HG02678 (cell line): Measurements from ENCODE around the gene MXI1.
A peak's percentile ranks its signal among the peaks of the same experiment; 100 is the strongest.

ENCODE experiments used
- ATAC-seq: cut with Tn5 transposase; IDR thresholded peaks from one replicate; pipeline ENCODE4 v1.9.1; 2021; ENCODE audit warnings: mild to moderate bottlenecking, moderate library complexity; ENCODE audit not compliant: unreplicated experiment

Gene MXI1

DNA sequence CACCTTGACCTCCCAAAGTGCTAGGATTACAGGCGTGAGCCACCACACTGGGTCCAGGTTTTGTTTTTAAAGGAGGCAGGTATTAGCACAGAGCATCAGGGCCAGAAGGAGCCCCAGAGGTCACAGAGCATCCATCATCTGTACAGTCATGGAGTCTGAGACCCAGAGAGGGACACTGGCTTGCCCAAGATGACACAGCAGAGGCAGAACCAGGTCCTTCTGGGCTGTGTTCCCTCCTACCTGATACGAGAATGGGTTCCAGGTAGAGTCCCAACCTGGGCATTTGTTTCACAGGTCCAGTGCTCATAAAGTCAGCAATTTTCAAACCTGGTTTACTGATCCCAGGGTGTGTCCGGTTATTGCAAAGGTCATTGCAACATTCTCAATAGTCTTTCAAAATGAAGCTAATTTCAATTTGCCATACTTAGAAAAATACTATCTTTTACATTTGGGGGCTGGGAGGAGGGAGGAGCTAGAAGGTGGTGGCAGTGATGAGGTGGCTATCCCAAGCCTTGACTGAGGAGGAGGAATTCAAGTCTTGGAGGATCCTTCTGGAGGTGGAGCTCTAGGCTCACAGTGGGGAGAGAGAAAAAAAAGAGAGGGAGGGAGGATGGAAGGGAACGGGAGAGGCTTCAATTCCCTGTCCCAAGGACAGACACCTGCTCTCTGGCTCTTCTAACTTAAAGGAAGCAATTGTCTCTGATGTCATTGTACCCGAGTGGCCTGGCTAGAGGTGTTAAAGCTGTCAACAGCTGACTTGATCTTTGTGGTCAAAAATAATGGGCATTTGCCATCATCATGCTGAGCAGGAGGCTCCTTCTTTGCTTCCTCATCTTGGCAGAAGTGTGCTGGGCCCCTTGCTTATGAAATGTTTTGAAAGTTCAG lies 8.1 kb downstream of the MXI1 start:
- ATAC-seq: no peak

DNA sequence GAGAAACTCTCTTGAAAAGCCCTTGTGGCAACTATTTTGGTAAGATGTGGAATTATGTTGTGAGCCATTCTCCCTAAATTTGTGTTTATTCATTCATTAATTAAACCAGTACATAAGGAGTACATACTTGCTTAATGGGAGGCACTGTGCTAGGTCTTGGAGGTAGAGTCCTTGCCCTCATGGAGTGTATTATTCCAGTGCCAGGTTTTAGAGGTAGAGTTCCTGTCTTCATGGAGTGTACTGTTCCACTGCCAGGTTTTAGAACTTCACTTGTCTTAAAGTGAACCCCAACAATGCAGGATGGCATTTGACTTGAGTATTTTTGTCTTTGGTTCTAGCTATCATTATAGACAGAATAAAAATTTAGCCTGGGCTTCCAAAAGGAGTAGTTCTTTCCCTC lies 8.8 kb downstream of the MXI1 start:
- ATAC-seq: no peak

DNA sequence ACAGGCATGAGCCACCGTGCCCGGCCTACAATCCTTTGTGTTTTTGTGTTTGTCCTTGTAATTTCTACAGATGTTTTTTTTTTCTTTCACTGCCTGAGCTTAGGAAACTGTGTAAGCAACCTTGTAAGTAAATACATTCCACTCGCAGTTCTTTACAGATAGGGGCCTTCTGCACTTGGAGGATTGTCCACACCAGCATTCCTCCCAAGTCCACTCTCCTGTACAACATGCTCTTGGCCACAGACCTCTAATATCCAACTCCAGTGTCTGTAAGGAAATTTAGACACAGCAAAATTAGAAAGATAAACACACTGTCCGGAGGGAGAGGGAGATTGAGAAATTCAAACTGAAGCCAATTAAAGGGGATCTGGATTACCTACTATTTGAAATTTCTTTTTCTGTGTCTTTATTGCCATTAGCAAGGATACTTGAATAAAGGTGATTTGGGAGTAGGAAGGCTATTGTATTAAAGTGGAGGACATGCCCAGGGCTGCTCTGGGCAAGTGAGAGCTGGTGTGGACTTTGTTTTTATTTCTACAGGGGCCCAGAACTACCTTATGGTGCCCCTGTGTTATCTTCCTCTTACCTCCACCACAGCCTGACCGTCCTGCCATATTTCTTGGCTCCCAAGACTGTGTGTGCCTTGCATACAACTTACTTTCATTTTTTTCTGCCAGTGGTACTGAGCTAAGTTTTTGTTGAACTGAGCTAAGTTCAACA lies 9.7 kb downstream of the MXI1 start:
- ATAC-seq: no peak

DNA sequence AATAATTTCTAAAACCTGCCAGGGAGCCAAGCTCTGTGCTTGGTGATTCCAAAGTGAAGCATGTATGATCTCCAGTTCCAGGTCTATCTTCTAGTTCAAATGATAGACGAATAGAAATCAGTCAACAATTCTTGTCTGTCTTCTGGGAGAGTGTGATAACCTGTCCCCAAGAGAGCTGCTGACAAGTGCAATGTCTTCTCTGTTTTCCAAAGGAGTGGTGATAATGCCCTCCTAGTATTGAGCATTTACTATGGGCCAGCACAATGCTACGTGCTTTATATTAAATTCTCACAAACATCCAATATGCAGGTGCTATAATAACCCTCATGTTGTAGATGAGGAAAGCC lies 10.2 kb downstream of the MXI1 start:
- no peak for ATAC-seq

DNA sequence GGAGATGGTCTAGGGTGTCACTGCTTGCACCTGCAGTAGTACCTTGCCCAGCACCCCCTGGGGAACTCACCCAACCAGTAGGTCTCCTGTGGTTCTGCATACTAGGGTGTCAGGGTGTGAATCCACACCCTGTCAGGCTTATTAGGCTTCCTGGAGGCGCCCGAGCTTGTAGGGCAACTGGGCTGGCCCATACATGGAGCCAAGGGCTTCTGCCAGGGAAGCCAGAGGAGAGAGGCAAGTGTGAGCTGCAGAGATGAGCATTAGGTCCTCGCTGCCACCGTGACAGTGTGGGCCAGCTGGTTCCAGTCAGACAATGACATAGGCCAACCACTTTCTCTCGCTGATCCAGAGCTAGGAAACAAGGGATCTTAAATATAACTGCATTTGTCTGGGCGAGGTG lies 11.2 kb downstream of the MXI1 start:
- ATAC-seq: no peak

DNA sequence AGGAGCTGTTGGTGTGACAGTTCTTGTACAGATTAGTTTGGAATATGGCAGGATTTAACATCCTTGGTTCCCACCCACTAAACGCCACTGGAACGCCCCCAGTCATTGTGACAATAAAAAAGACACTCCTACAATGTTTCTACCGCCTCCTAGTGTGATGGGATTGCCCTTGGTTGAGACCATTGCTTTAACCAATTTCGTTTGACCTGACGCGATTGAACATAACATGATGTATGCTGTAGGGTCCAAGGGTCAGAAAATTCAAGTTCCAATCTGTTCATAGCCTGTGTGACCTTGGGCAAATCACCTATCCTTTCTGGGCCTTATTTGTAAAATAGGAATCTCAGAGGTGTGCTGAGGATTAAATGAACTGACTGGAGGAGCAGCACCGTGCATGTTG lies 12.5 kb downstream of the MXI1 start:
- ATAC-seq: no peak

DNA sequence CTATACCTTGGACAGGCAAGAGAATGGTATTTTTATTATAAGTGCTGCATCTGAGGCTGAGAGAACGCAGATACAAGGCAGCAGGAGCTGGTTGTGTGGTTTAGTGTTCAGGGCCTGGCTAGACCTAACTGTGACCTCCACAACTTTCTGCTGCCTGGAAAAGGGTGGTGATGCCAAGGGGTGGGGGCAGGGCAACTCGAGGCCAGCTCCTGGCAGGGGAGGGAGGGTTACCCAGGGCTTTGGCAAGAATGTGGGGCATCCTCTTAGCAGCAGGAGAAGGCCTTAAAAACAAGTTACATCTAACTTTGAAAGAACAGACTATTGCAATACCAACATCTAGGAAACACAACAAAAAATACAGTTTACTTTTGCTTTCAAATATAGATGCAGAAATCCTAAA lies 13.0 kb downstream of the MXI1 start:
- ATAC-seq: no peak

DNA sequence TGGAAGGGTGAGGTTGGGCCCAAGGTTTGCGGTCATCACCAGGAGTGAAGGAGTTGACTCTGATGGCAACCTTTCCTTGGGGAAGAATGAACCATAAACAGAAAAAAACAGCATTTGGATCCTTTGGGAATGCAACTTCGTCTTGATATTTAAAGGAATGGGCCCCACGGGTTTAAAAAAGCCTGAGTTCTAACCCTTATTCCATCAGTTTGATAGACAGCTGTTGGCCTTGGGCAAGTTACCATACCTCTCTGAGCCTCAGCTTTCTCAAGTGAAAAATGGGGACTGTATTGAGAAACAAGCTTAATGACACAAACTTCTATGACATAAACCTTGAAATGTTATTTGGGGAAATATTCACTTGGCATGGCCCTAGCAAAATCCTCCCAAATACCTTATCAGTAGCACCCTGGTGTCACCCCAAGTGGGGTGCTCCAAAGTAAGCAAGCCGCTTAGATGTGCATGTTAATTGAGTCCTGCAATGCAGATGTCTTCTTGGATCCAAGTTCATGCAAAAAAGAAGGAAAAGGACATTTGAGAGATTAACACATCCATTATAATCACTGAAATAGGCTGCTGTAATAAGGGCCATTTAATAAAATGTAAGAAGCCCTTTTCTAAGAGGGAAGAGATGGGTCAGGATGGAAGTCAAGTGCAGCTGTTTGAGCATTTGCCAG lies 13.8 kb downstream of the MXI1 start:
- ATAC-seq: no peak

DNA sequence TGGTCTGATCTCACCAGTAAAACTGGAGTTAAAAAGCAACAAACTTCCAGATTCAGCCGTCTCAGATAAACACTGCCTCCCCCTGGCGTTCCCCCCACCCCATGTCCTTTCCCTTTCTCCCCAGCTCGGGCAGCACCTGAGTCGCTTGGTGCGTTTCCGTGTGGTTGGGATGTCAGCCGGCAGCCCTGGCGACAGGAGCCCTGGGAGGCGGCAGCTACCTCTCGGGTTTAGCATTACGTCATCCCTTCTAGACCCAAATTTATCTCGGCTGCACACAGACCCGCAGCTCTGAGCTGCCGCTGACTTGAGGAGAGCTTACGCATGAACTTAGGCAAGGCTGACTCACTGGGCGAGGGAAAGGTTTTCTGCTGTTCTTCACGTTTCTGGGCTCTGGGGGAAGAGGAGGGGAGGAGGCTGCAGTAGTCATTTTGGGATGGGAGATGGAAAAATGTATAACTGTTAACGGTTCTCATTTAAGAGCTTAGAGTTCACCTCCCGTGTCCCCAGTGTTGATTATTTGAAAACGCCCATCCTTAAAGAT lies 14.4 kb downstream of the MXI1 start:
- peak; percentile 42 for ATAC-seq

DNA sequence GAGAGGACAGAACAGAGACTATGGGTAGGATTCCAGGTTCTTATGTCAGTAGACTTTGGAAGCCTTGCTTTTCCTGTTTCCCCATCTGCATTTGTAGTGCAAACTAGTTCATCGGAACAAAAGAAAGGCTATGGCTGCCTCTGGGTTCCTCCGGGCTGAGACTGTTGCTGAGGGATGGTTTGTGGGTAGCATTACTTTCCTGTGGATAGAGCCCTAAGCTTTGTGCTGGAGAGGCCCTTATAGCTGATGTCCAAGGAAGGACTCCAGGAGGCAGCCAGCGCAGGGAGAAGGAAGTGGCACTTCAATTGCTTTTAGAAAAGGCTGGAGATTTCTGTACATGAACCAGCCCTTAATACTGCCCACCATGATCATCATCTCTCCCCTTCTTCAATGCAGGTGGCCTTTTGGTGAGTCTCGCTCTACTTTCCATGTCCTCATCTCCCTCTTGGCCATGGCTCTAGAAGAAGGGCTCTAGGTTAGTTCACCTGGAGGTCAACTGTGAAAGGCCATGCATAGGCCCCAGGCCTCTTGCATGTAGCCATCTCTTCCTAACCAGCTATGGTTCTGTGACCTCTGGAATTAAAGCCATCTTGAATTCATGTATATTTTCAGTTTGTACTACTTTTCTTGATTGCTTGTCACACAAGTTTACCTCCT lies 15.4 kb downstream of the MXI1 start:
- no peak for ATAC-seq

DNA sequence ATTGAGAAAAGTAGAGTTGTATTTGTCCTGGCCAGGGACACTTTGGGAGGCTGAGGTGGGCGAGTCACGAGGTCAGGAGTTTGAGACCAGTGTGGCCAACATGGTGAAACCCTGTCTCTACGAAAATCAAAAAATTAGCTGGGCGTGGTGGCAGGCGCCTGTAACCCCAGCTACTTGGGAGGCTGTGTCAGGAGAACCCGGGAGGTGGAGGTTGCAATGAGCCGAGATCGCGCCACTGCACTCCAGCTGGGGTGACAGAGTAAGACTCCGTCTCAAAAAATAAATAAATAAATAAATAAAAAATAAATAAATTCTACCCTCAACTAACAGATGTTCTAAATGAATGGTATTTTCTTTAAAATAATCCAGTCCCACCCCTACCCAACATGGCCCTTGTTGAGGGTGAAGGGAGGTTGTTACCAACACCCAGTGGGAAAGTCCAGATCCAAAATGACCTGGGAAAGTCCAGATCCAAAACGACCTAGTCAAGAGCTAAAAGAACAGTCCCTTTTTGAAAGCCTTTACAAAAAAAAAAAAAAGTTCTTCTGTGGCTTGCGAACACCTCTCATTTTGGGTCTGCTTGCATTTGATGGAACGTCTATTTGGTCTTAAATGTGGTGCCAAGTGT lies 16.0 kb downstream of the MXI1 start:
- ATAC-seq: no peak

DNA sequence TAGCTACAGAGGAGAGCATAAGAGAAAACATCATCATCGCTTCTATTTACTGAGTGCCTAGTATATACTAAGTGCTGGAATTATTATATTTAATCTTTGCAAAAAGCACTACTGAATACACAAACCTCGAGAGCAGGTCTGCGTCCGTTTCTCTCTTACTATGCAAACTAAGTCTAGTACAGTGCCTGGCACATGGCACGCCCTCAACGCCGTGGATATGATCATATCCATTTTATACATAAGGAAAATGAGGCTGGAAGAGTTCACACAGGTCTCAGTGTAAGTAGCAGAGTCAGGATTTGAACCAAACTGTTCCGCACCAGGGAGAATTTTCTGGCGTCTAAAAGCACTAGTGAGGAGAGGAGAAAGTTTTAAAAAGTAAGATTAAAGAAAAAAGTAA lies 17.6 kb downstream of the MXI1 start:
- ATAC-seq: no peak

DNA sequence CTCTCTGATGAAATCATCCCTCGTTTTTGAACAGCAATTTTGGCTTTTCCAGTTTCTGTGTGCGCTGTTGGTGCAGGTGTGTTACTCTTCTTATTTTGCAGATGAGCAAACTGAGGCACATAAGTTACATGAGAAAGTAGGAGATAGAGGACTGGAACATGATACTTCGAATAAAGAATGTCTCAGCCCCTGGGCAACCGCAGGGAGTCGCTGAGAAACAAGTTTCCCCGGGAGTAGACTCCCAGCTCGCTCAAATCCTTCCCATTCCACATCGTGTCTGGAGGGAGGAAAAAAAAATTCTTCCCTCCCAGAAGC lies 18.0 kb downstream of the MXI1 start:
- peak; percentile 2 for ATAC-seq

DNA sequence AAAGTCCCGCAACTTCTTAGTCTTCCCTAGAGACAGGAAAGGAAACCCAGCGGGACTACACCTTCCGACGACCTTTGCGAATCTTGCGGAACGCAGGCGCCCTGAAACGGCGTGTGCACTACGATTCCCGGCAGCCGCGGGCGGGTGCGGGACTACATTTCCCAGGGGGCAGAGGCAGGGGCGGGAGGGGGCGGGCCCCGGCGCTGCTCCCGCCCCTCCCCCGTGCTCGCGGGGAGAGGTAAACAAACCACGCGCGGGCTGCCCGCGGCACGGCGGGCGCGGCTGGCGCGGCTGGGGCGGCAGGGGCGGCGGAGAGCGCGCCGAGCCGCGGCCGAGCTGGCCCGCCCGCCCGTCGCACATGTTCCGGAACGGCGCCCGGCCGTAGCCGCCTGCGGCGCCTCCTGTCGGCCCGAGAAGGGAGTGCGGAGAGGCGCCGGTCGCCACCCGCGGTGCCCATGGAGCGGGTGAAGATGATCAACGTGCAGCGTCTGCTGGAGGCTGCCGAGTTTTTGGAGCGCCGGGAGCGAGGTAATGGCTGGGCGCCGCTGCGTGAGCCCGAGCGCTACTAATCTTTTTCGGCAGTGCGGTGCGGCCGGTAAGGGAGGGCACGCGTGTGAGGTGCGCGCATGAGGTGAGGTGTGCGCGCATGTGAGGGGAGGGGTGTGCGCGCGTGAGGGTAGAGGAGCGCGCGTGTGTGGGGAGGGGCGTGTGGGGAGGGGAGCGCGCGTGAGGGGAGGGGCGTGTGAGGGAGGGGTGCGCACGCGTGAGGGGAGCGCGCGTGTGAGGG lies 18.5 kb downstream of the MXI1 start:
- ATAC-seq: peak; percentile 77

DNA sequence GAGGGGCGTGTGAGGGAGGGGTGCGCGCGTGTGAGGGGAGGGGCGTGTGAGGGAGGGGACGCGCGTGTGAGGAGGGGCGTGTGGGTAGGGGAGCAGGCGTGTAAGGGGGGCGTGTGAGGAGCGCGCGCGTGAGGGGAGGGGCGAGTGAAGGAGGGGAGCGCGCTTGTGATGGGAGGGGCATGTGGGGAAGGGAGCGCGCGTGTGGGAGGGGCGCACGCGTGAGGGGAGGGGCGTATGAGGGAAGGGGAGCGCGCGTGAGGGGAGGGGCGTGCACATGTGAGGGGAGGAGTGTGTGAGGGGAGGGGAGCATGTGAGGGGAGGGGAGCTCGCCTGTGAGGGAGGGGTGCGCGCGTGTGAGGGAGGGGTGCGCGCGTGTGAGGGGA lies 19.1 kb downstream of the MXI1 start:
- no peak for ATAC-seq

DNA sequence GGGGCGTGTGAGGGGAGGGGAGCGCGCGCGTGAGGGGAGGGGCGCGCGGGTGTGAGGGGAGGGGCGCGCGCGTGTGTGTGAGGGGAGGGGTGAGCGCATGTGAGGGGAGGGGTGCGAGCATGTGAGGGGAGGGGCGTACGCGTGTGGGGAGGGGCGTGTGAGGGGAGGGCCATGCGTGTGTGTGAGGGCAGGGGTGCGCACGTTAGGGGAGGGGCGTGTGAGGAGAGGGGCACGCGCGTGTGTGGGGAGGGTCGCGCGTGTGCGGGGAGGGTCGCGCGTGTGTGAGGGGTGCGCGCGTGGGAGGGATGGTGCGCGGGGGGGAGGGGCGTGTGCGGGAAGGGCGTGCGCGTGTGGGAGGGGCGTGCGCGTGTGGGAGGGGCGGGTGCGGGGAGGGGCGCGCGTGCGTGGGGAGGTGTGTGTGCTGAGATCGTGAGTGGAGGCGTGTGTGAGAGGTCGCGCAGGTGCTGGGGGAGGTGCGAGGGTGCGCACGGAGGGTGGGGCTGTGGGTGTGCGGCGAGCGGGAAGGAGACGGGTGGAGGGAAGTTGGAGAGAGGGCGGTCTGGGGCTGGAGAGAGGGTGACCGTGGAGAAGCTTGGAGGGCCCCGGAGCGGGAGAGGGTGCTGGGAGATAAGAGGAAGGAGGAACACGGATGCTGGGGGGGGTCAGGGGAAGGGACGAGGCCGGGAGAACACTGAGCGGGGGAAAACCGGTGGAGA lies 19.7 kb downstream of the MXI1 start:
- ATAC-seq: peak; percentile 21

DNA sequence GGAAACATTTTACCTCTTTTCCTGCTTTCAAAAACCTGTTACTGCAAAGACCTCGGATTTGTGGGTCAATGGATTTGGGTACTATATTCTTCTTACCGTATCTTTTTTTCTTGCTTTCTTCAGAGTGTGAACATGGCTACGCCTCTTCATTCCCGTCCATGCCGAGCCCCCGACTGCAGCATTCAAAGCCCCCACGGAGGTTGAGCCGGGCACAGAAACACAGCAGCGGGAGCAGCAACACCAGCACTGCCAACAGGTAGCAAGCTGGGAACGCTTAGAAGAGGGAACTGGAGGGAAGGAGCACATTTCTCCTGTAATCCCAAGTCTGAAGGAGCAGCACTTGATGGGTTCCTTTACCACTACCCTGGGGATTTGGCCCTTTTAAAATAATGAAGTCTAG lies 20.7 kb downstream of the MXI1 start:
- no peak for ATAC-seq

DNA sequence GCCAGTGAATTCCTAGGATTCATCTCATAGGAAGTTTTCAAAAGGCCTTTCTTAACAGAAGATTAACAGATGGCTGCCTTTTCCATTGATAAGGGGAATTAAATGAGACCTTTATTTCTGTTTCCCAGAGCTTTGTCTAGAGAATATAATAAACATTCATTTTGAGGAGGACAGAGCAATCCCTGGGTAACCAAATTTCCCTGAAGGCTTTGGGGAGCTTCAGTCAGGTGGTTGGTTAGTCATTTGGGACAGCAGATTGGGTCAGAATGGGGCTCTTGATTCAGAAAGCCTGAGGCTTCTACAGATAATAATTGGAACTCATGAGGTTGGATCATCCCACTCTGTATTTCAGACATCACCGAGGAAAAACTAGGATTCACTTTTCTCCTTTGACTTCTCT lies 21.8 kb downstream of the MXI1 start:
- ATAC-seq: no peak

DNA sequence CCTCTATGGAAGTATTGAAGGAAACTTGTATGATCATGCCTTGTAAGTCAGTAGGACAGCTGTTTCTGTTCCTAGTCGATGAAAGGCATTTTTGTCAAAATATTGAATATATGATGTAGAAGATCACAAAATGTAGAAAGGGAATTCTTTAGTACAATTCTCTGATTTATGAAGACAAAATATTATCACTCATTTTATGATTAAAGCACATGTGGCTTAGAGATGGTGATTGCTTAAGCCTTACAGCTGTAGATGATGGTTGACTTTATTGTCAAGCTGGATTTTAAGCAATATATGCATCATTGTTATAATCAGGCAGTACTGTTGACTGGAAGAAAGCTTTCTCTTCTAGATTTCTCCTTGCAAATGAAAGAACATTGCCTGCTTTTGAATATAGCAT lies 26.4 kb downstream of the MXI1 start:
- no peak for ATAC-seq
